Natural killer cell treated with Interleukin-12 subunit alpha and Interleukin-12 subunit beta and Interleukin-15 and Interleukin-18, amount 100 ng/mL, for 72 hours (primary cell): ENCODE measurements around the gene PTPRU. TPM values are rescaled to one million over a fixed set of nuclear protein-coding genes. Genes with fewer than 3 reads are reported as not detected.
A peak's percentile ranks its signal among the peaks of the same experiment; 100 is the strongest.
"Not testable (repeated sequence)": the region's sequence is repeated elsewhere in the genome, so short reads cannot be mapped to it uniquely, and the experiment has no call there.

Experiments
- ATAC-seq, 2 donors: fragments of 150-1000 bp; cut with Tn5 transposase in 1 of 2; sonication (Bioruptor Pico), chemical (Tn5 transposase) in 1 of 2; 2 replicates each; pipeline ENCODE4 v1.10.0; 2021
- DNase-seq: peaks from one replicate; pipeline ENCODE4 v3.0.0; 2022; ENCODE audit warnings: low spot score
- H3K27ac Mint-ChIP-seq, 2 donors: 1 replicate in 1 of 2; 2 replicates in 1 of 2; pipeline ENCODE4 v1.8.0; 2022; ENCODE audit warnings: mixed read lengths in 2 of 2, mild to moderate bottlenecking in 1 of 2, moderate library complexity in 1 of 2
- H3K27me3 Mint-ChIP-seq, 2 donors: 1 replicate in 1 of 2; 2 replicates in 1 of 2; pipeline ENCODE4 v1.8.0; 2022; ENCODE audit warnings: mixed read lengths in 2 of 2
- H3K36me3 Mint-ChIP-seq: one replicate; pipeline ENCODE4 v1.8.0; 2022; ENCODE audit warnings: mixed read lengths
- H3K4me1 Mint-ChIP-seq, 2 donors: 1 replicate in 1 of 2; 2 replicates in 1 of 2; pipeline ENCODE4 v1.8.0; 2022; ENCODE audit warnings: low read depth in 2 of 2, mixed read lengths in 2 of 2, mild to moderate bottlenecking in 1 of 2
- H3K4me3 Mint-ChIP-seq: one replicate; pipeline ENCODE4 v1.8.0; 2022; ENCODE audit warnings: mixed read lengths
- H3K9me3 Mint-ChIP-seq: 2 replicates; pipeline ENCODE4 v1.8.0; 2022; ENCODE audit warnings: mixed read lengths
- total RNA-seq, 2 donors: library from RNA; stranded (reverse); gene quantifications; one replicate each; pipeline ENCODE4 v1.2.3, GENCODE V29; 2022

PTPRU gene
- total RNA-seq, 2 donors from 2014 or later = 1.3 to 1.4 TPM

GRCh38 chr1:29285771-29286170, 49.4 kb downstream of the PTPRU start:
- Mint-ChIP-seq H3K4me1 (peaks cover 6 to 7% of the 10 kb centered on the region in 2 donors), H3K27ac (no peak overlapping the region), H3K27me3 (no peaks in the 10 kb centered on the region), H3K9me3 (no peaks in the 10 kb centered on the region), H3K36me3 (no peaks in the 10 kb centered on the region), H3K4me3 (no peak overlapping the region)
- ATAC-seq (no peak), DNase-seq (no peak)

GRCh38 chr1:29286194-29286767, 50.0 kb downstream of the PTPRU start:
- DNase-seq (no peak), ATAC-seq (no peak)
- no peak overlapping the region for H3K4me3 Mint-ChIP-seq
- H3K36me3 Mint-ChIP-seq = no peaks in the 10 kb centered on the region
- H3K27me3 Mint-ChIP-seq = no peaks in the 10 kb centered on the region
- peaks cover 6 to 7% of the 10 kb centered on the region in 2 donors for H3K4me1 Mint-ChIP-seq
- H3K9me3 Mint-ChIP-seq = no peaks in the 10 kb centered on the region
- no peak overlapping the region for H3K27ac Mint-ChIP-seq

GRCh38 chr1:29289493-29289892, 53.2 kb downstream of the PTPRU start:
- no peak for ATAC-seq
- H3K27me3 Mint-ChIP-seq = no peaks in the 10 kb centered on the region
- no peaks in the 10 kb centered on the region for H3K4me1 Mint-ChIP-seq
- no peak overlapping the region for H3K27ac Mint-ChIP-seq
- H3K36me3 Mint-ChIP-seq = no peaks in the 10 kb centered on the region
- no peak overlapping the region for H3K4me3 Mint-ChIP-seq
- DNase-seq = no peak
- no peaks in the 10 kb centered on the region for H3K9me3 Mint-ChIP-seq

- Mint-ChIP-seq H3K9me3 (no peaks in the 10 kb centered on the region), H3K27me3 (no peaks in the 10 kb centered on the region), H3K4me1 (no peaks in the 10 kb centered on the region), H3K4me3 (no peak overlapping the region), H3K27ac (no peak overlapping the region), H3K36me3 (no peaks in the 10 kb centered on the region)
- ATAC-seq (peak in 1 of 2 donors; percentile 29), DNase-seq (no peak)
Measured at GRCh38 chr1:29290414-29290985, 54.2 kb downstream of the PTPRU start.

GRCh38 chr1:29291756-29292155, 55.4 kb downstream of the PTPRU start:
- H3K4me3 Mint-ChIP-seq = no peak overlapping the region
- H3K27me3 Mint-ChIP-seq = no peaks in the 10 kb centered on the region
- H3K4me1 Mint-ChIP-seq = no peaks in the 10 kb centered on the region
- H3K27ac Mint-ChIP-seq = no peak overlapping the region
- no peak for DNase-seq
- ATAC-seq = peak in 1 of 2 donors; percentile 17
- no peaks in the 10 kb centered on the region for H3K36me3 Mint-ChIP-seq
- H3K9me3 Mint-ChIP-seq = no peaks in the 10 kb centered on the region

GRCh38 chr1:29292344-29292743, 56.0 kb downstream of the PTPRU start:
- no peak for DNase-seq
- H3K4me3 Mint-ChIP-seq = no peak overlapping the region
- no peak for ATAC-seq
- H3K36me3 Mint-ChIP-seq = no peaks in the 10 kb centered on the region
- no peak overlapping the region for H3K27ac Mint-ChIP-seq
- peaks cover 0 to 1% of the 10 kb centered on the region in 2 donors for H3K27me3 Mint-ChIP-seq
- H3K9me3 Mint-ChIP-seq = no peaks in the 10 kb centered on the region
- no peaks in the 10 kb centered on the region for H3K4me1 Mint-ChIP-seq

GRCh38 chr1:29297450-29297849, 61.1 kb downstream of the PTPRU start:
- peaks cover 0 to 18% of the 10 kb centered on the region in 2 donors for H3K27me3 Mint-ChIP-seq
- DNase-seq (no peak), ATAC-seq (peak in 1 of 2 donors; percentile 44)
- H3K4me1 Mint-ChIP-seq = no peaks in the 10 kb centered on the region
- no peaks in the 10 kb centered on the region for H3K9me3 Mint-ChIP-seq
- H3K27ac Mint-ChIP-seq = no peak overlapping the region
- no peaks in the 10 kb centered on the region for H3K36me3 Mint-ChIP-seq
- H3K4me3 Mint-ChIP-seq = no peak overlapping the region

GRCh38 chr1:29298246-29298645, 61.9 kb downstream of the PTPRU start:
- no peaks in the 10 kb centered on the region for H3K4me1 Mint-ChIP-seq
- H3K27ac Mint-ChIP-seq = no peak overlapping the region
- H3K36me3 Mint-ChIP-seq = no peaks in the 10 kb centered on the region

GRCh38 chr1:29299446-29299845, 63.1 kb downstream of the PTPRU start:
- Mint-ChIP-seq H3K27ac (no peak overlapping the region), H3K9me3 (no peaks in the 10 kb centered on the region), H3K27me3 (peaks cover 0 to 18% of the 10 kb centered on the region in 2 donors), H3K4me1 (no peaks in the 10 kb centered on the region), H3K36me3 (no peaks in the 10 kb centered on the region), H3K4me3 (no peak overlapping the region)
- DNase-seq = no peak
- no peak for ATAC-seq

More at GRCh38 chr1:29298246-29298645, 61.9 kb downstream of the PTPRU start:
- H3K27me3 Mint-ChIP-seq = peaks cover 0 to 18% of the 10 kb centered on the region in 2 donors
- ATAC-seq (no peak), DNase-seq (no peak)
- no peaks in the 10 kb centered on the region for H3K9me3 Mint-ChIP-seq
- no peak overlapping the region for H3K4me3 Mint-ChIP-seq

GRCh38 chr1:29301732-29302131, 65.4 kb downstream of the PTPRU start:
- not testable (repeated sequence) for ATAC-seq, DNase-seq, H3K27ac Mint-ChIP-seq, H3K36me3 Mint-ChIP-seq, H3K9me3 Mint-ChIP-seq, H3K4me3 Mint-ChIP-seq, H3K4me1 Mint-ChIP-seq
- H3K27me3 Mint-ChIP-seq = peaks cover 0 to 18% of the 10 kb centered on the region in 2 donors

- DNase-seq = no peak
- no peaks in the 10 kb centered on the region for H3K9me3 Mint-ChIP-seq
- no peaks in the 10 kb centered on the region for H3K4me1 Mint-ChIP-seq
- H3K36me3 Mint-ChIP-seq = no peaks in the 10 kb centered on the region
- H3K4me3 Mint-ChIP-seq = no peak overlapping the region
- H3K27ac Mint-ChIP-seq = no peak overlapping the region
- H3K27me3 Mint-ChIP-seq = peaks cover 0 to 8% of the 10 kb centered on the region in 2 donors
- ATAC-seq = no peak
Measured at GRCh38 chr1:29303201-29304024, 67.1 kb downstream of the PTPRU start.

GRCh38 chr1:29304025-29304684, 67.8 kb downstream of the PTPRU start:
- peaks cover 0 to 7% of the 10 kb centered on the region in 2 donors for H3K27me3 Mint-ChIP-seq
- no peak overlapping the region for H3K27ac Mint-ChIP-seq
- no peaks in the 10 kb centered on the region for H3K36me3 Mint-ChIP-seq
- no peak for ATAC-seq
- H3K4me1 Mint-ChIP-seq = no peaks in the 10 kb centered on the region
- H3K9me3 Mint-ChIP-seq = no peaks in the 10 kb centered on the region
- DNase-seq = no peak
- no peak overlapping the region for H3K4me3 Mint-ChIP-seq

GRCh38 chr1:29305943-29306342, 69.6 kb downstream of the PTPRU start:
- H3K4me3 Mint-ChIP-seq = no peak overlapping the region
- H3K27me3 Mint-ChIP-seq = peaks cover 0 to under 1% of the 10 kb centered on the region in 2 donors
- no peaks in the 10 kb centered on the region for H3K4me1 Mint-ChIP-seq
- no peak for DNase-seq
- H3K9me3 Mint-ChIP-seq = no peaks in the 10 kb centered on the region
- no peaks in the 10 kb centered on the region for H3K36me3 Mint-ChIP-seq
- H3K27ac Mint-ChIP-seq = no peak overlapping the region
- ATAC-seq = no peak
